ENCODE data around the gene NCAM1.
A peak's percentile ranks its signal among the peaks of the same experiment; 100 is the strongest.

GRCh38 chr11:113114705-113115027 lies 153.4 kb downstream of the NCAM1 start:
- TF ChIP-seq EZH2 (IDR thresholded peaks at IDR 0.05; ENCODE audit: low read depth) (no peak), CTCF (conservative IDR thresholded peaks at IDR 0.05) (peak; percentile 11; the same call in 1 of the 2 replicates)
